WTC11 (cell line): ENCODE data around the gene TTLL4. TPM values are rescaled to one million over a fixed set of nuclear protein-coding genes. Genes with fewer than 3 reads are reported as not detected.

Experiments used
- ATAC-seq: fragments of 200-7000 bp; cut with Tn5 transposase; 2 replicates; pipeline ENCODE4 v1.10.0; 2021; ENCODE audit warnings: mild to moderate bottlenecking, moderate library complexity
- CTCF ChIA-PET: fragments of 300-600 bp; sonication (Branson Sonifier 250); formaldehyde crosslinking; loops from one replicate; lab custom pipeline; 2021; ENCODE audit warnings: antibody characterized with exemption; lab: Charles Lee
- POLR2A ChIA-PET: fragments of 350-600 bp; sonication (Branson Sonifier 250); formaldehyde crosslinking; loops from one replicate; lab custom pipeline; 2021; ENCODE audit warnings: antibody characterized with exemption; lab: Charles Lee
- DNase-seq: peaks from one replicate; pipeline ENCODE4 v3.0.0; 2021; ENCODE audit warnings: low spot score
- H3K27ac Mint-ChIP-seq: 2 replicates; pipeline ENCODE4 v1.8.0; 2021; ENCODE audit warnings: mixed read lengths
- H3K27me3 Mint-ChIP-seq: 2 replicates; pipeline ENCODE4 v1.8.0; 2021; ENCODE audit warnings: low read depth, mild to moderate bottlenecking, moderate library complexity, mixed read lengths
- H3K36me3 Mint-ChIP-seq: 2 replicates; pipeline ENCODE4 v1.8.0; 2021; ENCODE audit warnings: mixed read lengths
- H3K4me1 Mint-ChIP-seq: 2 replicates; pipeline ENCODE4 v1.8.0; 2022; ENCODE audit warnings: mixed read lengths
- H3K4me3 Mint-ChIP-seq: 2 replicates; pipeline ENCODE4 v1.8.0; 2021; ENCODE audit warnings: mild to moderate bottlenecking, moderate library complexity, mixed read lengths
- H3K9me3 Mint-ChIP-seq: 2 replicates; pipeline ENCODE4 v1.8.0; 2021; ENCODE audit warnings: mixed read lengths
- CBFB ChIP-seq: sonication (generic); formaldehyde crosslinking; IDR thresholded peaks from 2 replicates; pipeline ENCODE4 v1.8.1; 2022; ENCODE audit warnings: mild to moderate bottlenecking, low read depth, missing genetic modification reagents
- FOXK1 ChIP-seq: sonication (generic); formaldehyde crosslinking; IDR thresholded peaks from 2 replicates; pipeline ENCODE4 v1.8.0; 2022; ENCODE audit warnings: mild to moderate bottlenecking, moderate library complexity, missing genetic modification reagents
- GABPB1 ChIP-seq: sonication (generic); formaldehyde crosslinking; IDR thresholded peaks from 2 replicates; pipeline ENCODE4 v1.8.1; 2023; ENCODE audit warnings: mild to moderate bottlenecking, missing genetic modification reagents
- HMGA2 ChIP-seq: fragments of 250-450 bp; sonication (Bioruptor Pico); IDR thresholded peaks from 2 replicates; pipeline ENCODE4 v1.4.0; 2021; ENCODE audit warnings: mild to moderate bottlenecking, moderate library complexity
- JUN ChIP-seq: sonication (generic); formaldehyde crosslinking; IDR thresholded peaks from 2 replicates; pipeline ENCODE4 v1.8.0; 2023; ENCODE audit warnings: mild to moderate bottlenecking, missing genetic modification reagents
- RORB ChIP-seq: fragments of 250-450 bp; sonication (Bioruptor Pico); IDR thresholded peaks from 2 replicates; pipeline ENCODE4 v1.9.0; 2021; ENCODE audit warnings: mild to moderate bottlenecking
- SMAD3 ChIP-seq: sonication (generic); formaldehyde crosslinking; IDR thresholded peaks from 2 replicates; pipeline ENCODE4 v1.8.0; 2022; ENCODE audit warnings: missing genetic modification reagents, mild to moderate bottlenecking, borderline replicate concordance
- ZNF263 ChIP-seq: sonication (generic); formaldehyde crosslinking; IDR thresholded peaks from 2 replicates; pipeline ENCODE4 v1.8.1; 2022; ENCODE audit warnings: low read depth, mild to moderate bottlenecking, moderate library complexity, missing genetic modification reagents
- ZNF423 ChIP-seq: fragments of 250-450 bp; sonication (Bioruptor Pico); IDR thresholded peaks from 2 replicates; pipeline ENCODE4 v2.1.2; 2022; ENCODE audit warnings: mild to moderate bottlenecking, moderate library complexity
- total RNA-seq: library from RNA; stranded (reverse); gene quantifications from 3 replicates; pipeline ENCODE4 v1.2.3, GENCODE V29; 2021
- TF ChIP-seq, protein P1 (sequence below): sonication (generic); formaldehyde crosslinking; IDR thresholded peaks from 2 replicates; pipeline ENCODE4 v1.8.0; 2022; ENCODE audit warnings: mild to moderate bottlenecking, missing genetic modification reagents
- TF ChIP-seq, protein P2 (sequence below): sonication (generic); formaldehyde crosslinking; IDR thresholded peaks from 2 replicates; pipeline ENCODE4 v1.8.1; 2022; ENCODE audit warnings: mild to moderate bottlenecking, missing genetic modification reagents, moderate library complexity, borderline replicate concordance
- TF ChIP-seq, protein P3 (sequence below): fragments of 250-450 bp; sonication (Bioruptor Pico); conservative IDR thresholded peaks from 2 replicates; pipeline ENCODE4 v1.9.0; 2021; ENCODE audit warnings: mild to moderate bottlenecking
- TF ChIP-seq, protein P4 (sequence below): fragments of 250-450 bp; sonication (Bioruptor Pico); IDR thresholded peaks from 2 replicates; pipeline ENCODE4 v1.9.0; 2021; ENCODE audit warnings: mild to moderate bottlenecking
- TF ChIP-seq, protein P5 (sequence below): sonication (generic); formaldehyde crosslinking; IDR thresholded peaks from 2 replicates; pipeline ENCODE4 v1.8.1; 2022; ENCODE audit warnings: low read depth, missing genetic modification reagents, borderline replicate concordance
- TF ChIP-seq, protein P6 (sequence below): sonication (generic); formaldehyde crosslinking; IDR thresholded peaks from 2 replicates; pipeline ENCODE4 v1.8.0; 2022; ENCODE audit warnings: mild to moderate bottlenecking, missing genetic modification reagents

TTLL4 gene
- total RNA-seq, 1 experiment from 2014 or later: 87.4 TPM

DNA sequence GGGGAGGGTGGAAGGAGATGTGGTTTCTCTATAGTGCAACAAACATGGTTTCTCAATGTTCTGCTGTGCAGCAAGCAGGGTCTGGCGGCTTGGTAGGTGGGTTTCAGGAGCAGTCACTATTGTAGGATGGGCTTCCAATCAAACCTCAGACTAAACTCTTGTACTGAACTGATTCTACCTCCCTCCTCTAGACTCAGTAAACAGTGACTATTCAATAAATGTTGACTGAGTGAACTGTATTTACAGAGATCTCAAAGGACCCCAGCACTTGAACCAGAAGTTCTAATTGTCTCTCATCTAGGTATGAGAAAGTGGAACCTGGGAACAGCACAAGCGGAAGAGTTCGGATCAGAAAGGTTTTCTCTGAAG, 44.5 kb downstream of the TTLL4 start:
- Mint-ChIP-seq H3K9me3 (no peaks in the 10 kb centered on the region), H3K36me3 (peaks cover 39% of the 10 kb centered on the region), H3K27me3 (no peaks in the 10 kb centered on the region), H3K27ac (no peak overlapping the region), H3K4me1 (no peaks in the 10 kb centered on the region), H3K4me3 (no peak overlapping the region)
- ChIA-PET CTCF (no interaction called here), POLR2A (no interaction called here)
- DNase-seq (no peak), ATAC-seq (no peak)
- TF ChIP-seq HMGA2 (no peak), GABPB1 (CRISPR knock-in tag) (no peak)
- TF ChIP-seq, protein P1, sequence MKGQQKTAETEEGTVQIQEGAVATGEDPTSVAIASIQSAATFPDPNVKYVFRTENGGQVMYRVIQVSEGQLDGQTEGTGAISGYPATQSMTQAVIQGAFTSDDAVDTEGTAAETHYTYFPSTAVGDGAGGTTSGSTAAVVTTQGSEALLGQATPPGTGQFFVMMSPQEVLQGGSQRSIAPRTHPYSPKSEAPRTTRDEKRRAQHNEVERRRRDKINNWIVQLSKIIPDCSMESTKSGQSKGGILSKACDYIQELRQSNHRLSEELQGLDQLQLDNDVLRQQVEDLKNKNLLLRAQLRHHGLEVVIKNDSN: no peak
- TF ChIP-seq, protein P2, sequence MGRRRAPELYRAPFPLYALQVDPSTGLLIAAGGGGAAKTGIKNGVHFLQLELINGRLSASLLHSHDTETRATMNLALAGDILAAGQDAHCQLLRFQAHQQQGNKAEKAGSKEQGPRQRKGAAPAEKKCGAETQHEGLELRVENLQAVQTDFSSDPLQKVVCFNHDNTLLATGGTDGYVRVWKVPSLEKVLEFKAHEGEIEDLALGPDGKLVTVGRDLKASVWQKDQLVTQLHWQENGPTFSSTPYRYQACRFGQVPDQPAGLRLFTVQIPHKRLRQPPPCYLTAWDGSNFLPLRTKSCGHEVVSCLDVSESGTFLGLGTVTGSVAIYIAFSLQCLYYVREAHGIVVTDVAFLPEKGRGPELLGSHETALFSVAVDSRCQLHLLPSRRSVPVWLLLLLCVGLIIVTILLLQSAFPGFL (CRISPR knock-in tag): no peak
- TF ChIP-seq, protein P3, sequence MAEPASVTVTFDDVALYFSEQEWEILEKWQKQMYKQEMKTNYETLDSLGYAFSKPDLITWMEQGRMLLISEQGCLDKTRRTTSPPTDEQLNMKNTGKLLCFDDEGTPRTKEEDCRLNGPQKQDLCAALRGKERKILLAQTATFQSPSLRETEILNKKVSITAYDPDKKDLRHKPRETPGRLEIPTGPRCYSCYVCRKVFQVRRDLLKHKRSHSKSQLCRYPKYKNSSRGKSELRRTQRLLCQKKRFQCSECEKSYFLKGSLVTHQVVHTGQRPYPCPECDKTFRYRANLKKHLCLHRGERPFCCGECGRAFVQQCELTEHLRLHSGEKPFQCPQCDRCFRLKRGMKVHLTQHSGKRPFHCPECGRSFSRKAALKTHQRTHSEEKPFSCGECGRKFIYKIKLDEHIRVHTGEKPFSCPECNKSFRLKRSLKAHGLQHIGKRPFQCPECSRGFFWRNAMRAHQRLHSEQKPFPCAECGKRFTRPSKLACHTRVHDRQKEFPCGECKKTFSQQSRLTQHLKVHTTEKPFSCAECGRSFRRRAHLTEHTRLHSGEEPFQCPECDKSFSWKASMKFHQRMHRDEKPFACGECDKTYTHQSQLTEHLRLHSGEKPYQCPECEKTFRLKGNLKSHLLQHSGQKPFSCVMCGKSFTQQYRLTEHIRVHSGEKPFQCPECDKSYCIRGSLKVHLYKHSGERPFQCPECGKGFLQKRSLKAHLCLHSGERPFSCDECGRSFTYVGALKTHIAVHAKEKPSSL: no peak

DNA sequence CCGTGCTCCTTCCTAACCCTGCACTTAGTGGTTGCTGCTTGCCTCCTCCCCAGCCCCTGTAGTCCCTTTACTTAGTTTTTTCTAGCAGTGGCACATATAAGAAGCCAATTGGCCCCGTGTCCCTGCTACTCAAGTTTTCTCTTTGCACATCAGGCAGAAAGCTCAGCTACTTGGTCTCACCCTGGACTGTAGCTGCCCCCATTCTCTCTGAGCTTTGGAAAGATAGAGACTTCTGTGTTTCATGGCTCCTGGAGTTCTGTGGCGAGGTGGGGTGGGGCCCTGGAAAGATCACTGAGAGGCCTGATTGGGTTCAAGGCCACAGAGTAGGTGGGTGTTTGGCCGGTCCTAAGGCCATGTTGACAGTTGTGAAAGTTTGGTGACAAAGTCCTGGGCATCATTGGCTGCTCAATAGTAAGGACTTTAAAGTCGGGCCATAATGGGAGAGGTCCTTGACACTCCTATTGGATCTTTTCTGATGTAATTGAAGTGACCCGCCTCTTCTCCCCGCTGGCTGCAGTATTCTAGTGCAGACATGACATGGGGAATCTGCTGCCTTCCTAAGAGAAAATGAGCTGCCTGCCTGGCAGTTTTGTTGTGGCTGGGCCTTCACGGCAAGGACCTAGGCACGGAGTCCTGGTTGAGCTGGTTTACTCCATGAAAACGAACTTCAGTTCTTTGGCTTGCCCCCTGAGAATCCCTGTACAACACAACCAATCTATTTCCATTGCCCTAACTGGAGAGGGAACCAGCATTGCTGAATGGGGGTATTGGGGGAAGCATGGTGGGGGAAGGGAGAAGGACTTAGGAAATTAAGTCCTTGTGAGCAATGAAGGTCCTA, 45.2 kb downstream of the TTLL4 start:
- POLR2A ChIA-PET: no interaction called here
- CTCF ChIA-PET: interaction anchor here (1.0 kb wide), 1 partner anchor 92 kb away, joined by 3 read pairs; no protein-coding TSS in a partner anchor
- peaks cover 33% of the 10 kb centered on the region for H3K36me3 Mint-ChIP-seq
- TF ChIP-seq, protein P4, sequence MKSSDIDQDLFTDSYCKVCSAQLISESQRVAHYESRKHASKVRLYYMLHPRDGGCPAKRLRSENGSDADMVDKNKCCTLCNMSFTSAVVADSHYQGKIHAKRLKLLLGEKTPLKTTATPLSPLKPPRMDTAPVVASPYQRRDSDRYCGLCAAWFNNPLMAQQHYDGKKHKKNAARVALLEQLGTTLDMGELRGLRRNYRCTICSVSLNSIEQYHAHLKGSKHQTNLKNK (CRISPR knock-in tag): no peak
- TF ChIP-seq GABPB1 (CRISPR knock-in tag): peak; percentile 98
- TF ChIP-seq ZNF263 (CRISPR knock-in tag): no peak
- DNase-seq: no peak
- H3K4me3 Mint-ChIP-seq: no peak overlapping the region
- no peaks in the 10 kb centered on the region for H3K27me3 Mint-ChIP-seq
- ATAC-seq: no peak
- no peak overlapping the region for H3K27ac Mint-ChIP-seq
- H3K4me1 Mint-ChIP-seq: no peaks in the 10 kb centered on the region
- no peaks in the 10 kb centered on the region for H3K9me3 Mint-ChIP-seq

DNA sequence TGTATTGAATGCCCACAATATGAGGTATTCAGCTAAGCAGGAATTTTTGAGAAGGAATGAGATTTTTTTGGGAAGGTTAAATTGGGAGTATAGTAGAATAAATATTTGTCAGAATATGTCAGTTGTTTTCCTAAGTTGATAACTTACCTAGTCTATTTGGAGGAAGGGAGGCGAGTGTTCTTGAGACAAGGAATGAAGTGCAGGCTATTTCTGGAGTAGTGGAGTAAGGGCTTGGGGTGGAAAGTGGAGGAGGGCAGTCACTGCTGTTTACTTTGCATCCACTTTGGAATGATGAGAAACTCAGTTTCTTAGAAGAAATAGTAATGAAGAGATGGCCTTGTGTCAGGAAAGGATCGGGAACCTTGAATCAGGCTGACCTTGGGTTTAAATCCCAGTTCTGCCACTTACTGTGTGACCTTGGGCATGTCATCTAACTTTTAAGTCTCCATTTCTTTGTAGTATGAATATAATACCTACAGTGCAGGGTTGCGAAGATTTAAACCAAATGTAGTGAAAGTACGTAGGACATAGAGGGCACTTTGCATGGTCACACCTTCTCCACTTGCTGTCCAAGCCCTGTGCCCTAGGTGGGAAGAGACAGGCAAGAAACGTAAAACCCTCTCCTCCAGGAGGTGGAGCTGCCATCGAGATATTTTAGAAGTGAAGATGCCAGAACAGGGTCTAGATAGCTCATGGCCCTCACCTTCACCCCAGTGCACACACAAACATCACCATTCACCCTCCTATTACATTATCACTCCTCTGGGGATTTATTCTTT, 46.2 kb downstream of the TTLL4 start:
- H3K36me3 Mint-ChIP-seq: peaks cover 26% of the 10 kb centered on the region
- no peaks in the 10 kb centered on the region for H3K9me3 Mint-ChIP-seq
- no peak for ATAC-seq
- H3K4me3 Mint-ChIP-seq: no peak overlapping the region
- no peaks in the 10 kb centered on the region for H3K27me3 Mint-ChIP-seq
- H3K27ac Mint-ChIP-seq: no peak overlapping the region
- ChIA-PET POLR2A (no interaction called here), CTCF (interaction anchor here (0.6 to 1.6 kb wide), 7 partner anchors 21 to 91 kb away, joined by 3 to 27 read pairs (median 3); partner anchors contain the start of genes CYP27A1 and TTLL4)
- DNase-seq: no peak
- no peaks in the 10 kb centered on the region for H3K4me1 Mint-ChIP-seq
- no peak for TF ChIP-seq JUN (CRISPR knock-in tag)
- no peak for TF ChIP-seq CBFB (CRISPR knock-in tag)
- no peak for TF ChIP-seq FOXK1 (CRISPR knock-in tag)
- TF ChIP-seq SMAD3 (CRISPR knock-in tag): no peak
- TF ChIP-seq, protein P5, sequence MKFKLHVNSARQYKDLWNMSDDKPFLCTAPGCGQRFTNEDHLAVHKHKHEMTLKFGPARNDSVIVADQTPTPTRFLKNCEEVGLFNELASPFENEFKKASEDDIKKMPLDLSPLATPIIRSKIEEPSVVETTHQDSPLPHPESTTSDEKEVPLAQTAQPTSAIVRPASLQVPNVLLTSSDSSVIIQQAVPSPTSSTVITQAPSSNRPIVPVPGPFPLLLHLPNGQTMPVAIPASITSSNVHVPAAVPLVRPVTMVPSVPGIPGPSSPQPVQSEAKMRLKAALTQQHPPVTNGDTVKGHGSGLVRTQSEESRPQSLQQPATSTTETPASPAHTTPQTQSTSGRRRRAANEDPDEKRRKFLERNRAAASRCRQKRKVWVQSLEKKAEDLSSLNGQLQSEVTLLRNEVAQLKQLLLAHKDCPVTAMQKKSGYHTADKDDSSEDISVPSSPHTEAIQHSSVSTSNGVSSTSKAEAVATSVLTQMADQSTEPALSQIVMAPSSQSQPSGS: no peak
- TF ChIP-seq, protein P2 (CRISPR knock-in tag): no peak
- TF ChIP-seq, protein P6, sequence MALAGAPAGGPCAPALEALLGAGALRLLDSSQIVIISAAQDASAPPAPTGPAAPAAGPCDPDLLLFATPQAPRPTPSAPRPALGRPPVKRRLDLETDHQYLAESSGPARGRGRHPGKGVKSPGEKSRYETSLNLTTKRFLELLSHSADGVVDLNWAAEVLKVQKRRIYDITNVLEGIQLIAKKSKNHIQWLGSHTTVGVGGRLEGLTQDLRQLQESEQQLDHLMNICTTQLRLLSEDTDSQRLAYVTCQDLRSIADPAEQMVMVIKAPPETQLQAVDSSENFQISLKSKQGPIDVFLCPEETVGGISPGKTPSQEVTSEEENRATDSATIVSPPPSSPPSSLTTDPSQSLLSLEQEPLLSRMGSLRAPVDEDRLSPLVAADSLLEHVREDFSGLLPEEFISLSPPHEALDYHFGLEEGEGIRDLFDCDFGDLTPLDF (CRISPR knock-in tag): no peak
- TF ChIP-seq ZNF423 (CRISPR knock-in tag): no peak
- no peak for TF ChIP-seq RORB (CRISPR knock-in tag)
